H9 (cell line): ENCODE measurements around the gene SYS1. TPM values are rescaled to one million over a fixed set of nuclear protein-coding genes. Genes with fewer than 3 reads are reported as not detected.
A peak's percentile ranks its signal among the peaks of the same experiment; 100 is the strongest.

ENCODE experiments used
- DNase-seq: peaks from one replicate; pipeline ENCODE4 v3.0.0-alpha.2; 2017
- H2AFZ ChIP-seq: one replicate; pipeline ENCODE4 v1.6.1; 2013; ENCODE audit warnings: mild to moderate bottlenecking, low read length, control low read depth, moderate library complexity
- H2AK5ac ChIP-seq: 2 replicates; pipeline ENCODE4 v1.6.1; 2013; ENCODE audit warnings: low read length, control low read depth, mixed read lengths; ENCODE audit not compliant: insufficient read length
- H2BK120ac ChIP-seq: one replicate; pipeline ENCODE4 v1.6.1; 2013; ENCODE audit warnings: low read depth, mild to moderate bottlenecking, low read length, control low read depth, inconsistent platforms; ENCODE audit not compliant: poor library complexity, severe bottlenecking
- H2BK12ac ChIP-seq: 2 replicates; pipeline ENCODE4 v1.6.1; 2013; ENCODE audit warnings: low read length, control low read depth, mixed read lengths, low read depth; ENCODE audit not compliant: insufficient read length
- H2BK15ac ChIP-seq: 2 replicates; pipeline ENCODE4 v1.6.1; 2013; ENCODE audit warnings: low read depth, low read length, control low read depth
- H2BK20ac ChIP-seq: one replicate; pipeline ENCODE4 v1.6.1; 2013; ENCODE audit warnings: low read depth, mild to moderate bottlenecking, low read length, control low read depth, inconsistent platforms; ENCODE audit not compliant: poor library complexity, severe bottlenecking
- H2BK5ac ChIP-seq: 2 replicates; pipeline ENCODE4 v1.6.1; 2013; ENCODE audit warnings: low read length, control low read depth, mixed read lengths; ENCODE audit not compliant: insufficient read length
- H3K14ac ChIP-seq: 2 replicates; pipeline ENCODE4 v1.6.1; 2013; ENCODE audit warnings: low read length, control low read depth; ENCODE audit not compliant: insufficient read depth
- H3K18ac ChIP-seq: 2 replicates; pipeline ENCODE4 v1.6.1; 2013; ENCODE audit warnings: low read depth, mild to moderate bottlenecking, mixed read lengths, low read length, control low read depth; ENCODE audit not compliant: insufficient read length
- H3K23ac ChIP-seq: 2 replicates; pipeline ENCODE4 v1.6.1; 2013; ENCODE audit warnings: low read length, control low read depth, mixed read lengths, low read depth; ENCODE audit not compliant: insufficient read length
- H3K23me2 ChIP-seq: 2 replicates; pipeline ENCODE4 v1.6.1; 2013; ENCODE audit warnings: low read depth, mild to moderate bottlenecking, mixed read lengths, low read length, control low read depth; ENCODE audit not compliant: insufficient read length, poor library complexity, severe bottlenecking
- H3K27ac ChIP-seq: 2 replicates; pipeline ENCODE4 v1.5.1; 2013; ENCODE audit warnings: low read length, control low read depth, mixed read lengths, low read depth; ENCODE audit not compliant: insufficient read length
- H3K27me3 ChIP-seq: 2 replicates; pipeline ENCODE4 v1.6.1; 2013; ENCODE audit warnings: low read length, control low read depth, inconsistent platforms; ENCODE audit not compliant: insufficient read depth
- H3K4ac ChIP-seq: 2 replicates; pipeline ENCODE4 v1.6.1; 2013; ENCODE audit warnings: low read depth, mild to moderate bottlenecking, control low read depth, inconsistent platforms, low read length, moderate library complexity
- H3K4me1 ChIP-seq: 2 replicates; pipeline ENCODE4 v1.6.1; 2013; ENCODE audit warnings: low read length, control low read depth, inconsistent platforms; ENCODE audit not compliant: insufficient read depth
- H3K4me2 ChIP-seq: 2 replicates; pipeline ENCODE4 v1.6.1; 2013; ENCODE audit warnings: low read length, control low read depth, mixed read lengths; ENCODE audit not compliant: insufficient read length, insufficient read depth
- H3K56ac ChIP-seq: 2 replicates; pipeline ENCODE4 v1.6.1; 2013; ENCODE audit warnings: low read depth, mild to moderate bottlenecking, mixed read lengths, low read length, control low read depth; ENCODE audit not compliant: insufficient read length
- H3K79me1 ChIP-seq: 2 replicates; pipeline ENCODE4 v1.6.1; 2013; ENCODE audit warnings: low read depth, mild to moderate bottlenecking, moderate library complexity, low read length, control low read depth, inconsistent platforms; ENCODE audit not compliant: insufficient read depth, poor library complexity, severe bottlenecking
- H3K79me2 ChIP-seq: 2 replicates; pipeline ENCODE4 v1.6.1; 2013; ENCODE audit warnings: low read length, control low read depth, inconsistent platforms; ENCODE audit not compliant: insufficient read depth
- H3K9ac ChIP-seq: 2 replicates; pipeline ENCODE4 v1.6.1; 2013; ENCODE audit warnings: low read length, control low read depth, mixed read lengths; ENCODE audit not compliant: insufficient read length; ENCODE audit errors: extremely low read depth
- H3K9me3 ChIP-seq: one replicate; pipeline ENCODE4 v1.6.1; 2013; ENCODE audit warnings: low read depth, low read length, inconsistent platforms; ENCODE audit not compliant: control insufficient read depth
- H3T11ph ChIP-seq: one replicate; pipeline ENCODE4 v1.6.1; 2013; ENCODE audit warnings: mild to moderate bottlenecking, low read length, control low read depth, inconsistent platforms
- H4K20me1 ChIP-seq: one replicate; pipeline ENCODE4 v1.6.1; 2013; ENCODE audit not compliant: control insufficient read depth, insufficient read length, insufficient read depth
- H4K5ac ChIP-seq: 2 replicates; pipeline ENCODE4 v1.6.1; 2013; ENCODE audit warnings: low read depth, mild to moderate bottlenecking, mixed read lengths, low read length, control low read depth; ENCODE audit not compliant: insufficient read length
- H4K8ac ChIP-seq: replicated peaks from 2 replicates; pipeline ENCODE4 v1.6.1; 2013; ENCODE audit warnings: low read length, control low read depth, mixed read lengths, low read depth; ENCODE audit not compliant: insufficient read length
- H4K91ac ChIP-seq: 2 replicates; pipeline ENCODE4 v1.6.1; 2013; ENCODE audit warnings: low read depth, mild to moderate bottlenecking, moderate library complexity, mixed read lengths, low read length, control low read depth; ENCODE audit not compliant: insufficient read length
- H3K27ac Mint-ChIP-seq, 3 experiments: 2 replicates in 2 of 3; 3 replicates in 1 of 3; pipeline ENCODE4 v1.8.0; 2020 to 2021; ENCODE audit warnings: mixed read lengths in 3 of 3, mild to moderate bottlenecking in 1 of 3, moderate library complexity in 1 of 3
- H3K27me3 Mint-ChIP-seq: 2 replicates; pipeline ENCODE4 v1.8.0; 2021; ENCODE audit warnings: low read depth, mild to moderate bottlenecking, moderate library complexity, mixed read lengths
- H3K36me3 Mint-ChIP-seq, 3 experiments: 2 replicates in 2 of 3; 3 replicates in 1 of 3; pipeline ENCODE4 v1.8.0; 2020 to 2021; ENCODE audit warnings: low read depth in 3 of 3, mixed read lengths in 3 of 3; ENCODE audit not compliant: insufficient read depth in 1 of 3
- H3K4me1 Mint-ChIP-seq, 2 experiments: 2 replicates each; pipeline ENCODE4 v1.8.0; 2020; ENCODE audit warnings: mixed read lengths in 2 of 2
- H3K4me3 Mint-ChIP-seq, 2 experiments: 2 replicates in 1 of 2; 3 replicates in 1 of 2; pipeline ENCODE4 v1.8.0; 2020 to 2021; ENCODE audit warnings: mild to moderate bottlenecking in 2 of 2, mixed read lengths in 2 of 2, moderate library complexity in 1 of 2
- H3K9me3 Mint-ChIP-seq, 2 experiments: 2 replicates in 1 of 2; 3 replicates in 1 of 2; pipeline ENCODE4 v1.8.0; 2020; ENCODE audit warnings: mild to moderate bottlenecking in 2 of 2, mixed read lengths in 2 of 2, moderate library complexity in 1 of 2
- CTCF ChIP-seq: fragments of 200-600 bp; sonication (generic); conservative IDR thresholded peaks from 3 replicates; pipeline ENCODE4 v1.8.0; 2021; ENCODE audit warnings: antibody characterized with exemption, mild to moderate bottlenecking
- WGBS: extraction: QIAGEN DNeasy Blood & Tissue Kit; methylation state at CpG from one replicate; pipeline ENCODE4 v1.1.7; 2013; ENCODE audit warnings: missing lambda C conversion rate, low lambda C conversion rate, mixed read lengths; ENCODE audit not compliant: insufficient read length; ENCODE audit errors: extremely low coverage; 5-methylcytosine and 5-hydroxymethylcytosine counted together
- total RNA-seq: library from RNA; stranded (reverse); gene quantifications from 2 replicates; pipeline ENCODE4 v1.2.1, GENCODE V29; 2021

The SYS1 gene
- total RNA-seq, 1 experiment from 2014 or later = 21.0 TPM

- no peak overlapping the region for H2BK5ac ChIP-seq
- no peak overlapping the region for H4K91ac ChIP-seq
- Mint-ChIP-seq H3K27me3 (peaks cover 18% of the 10 kb centered on the region), H3K27ac (no peak overlapping the region), H3K4me1 (peaks cover 15 to 18% of the 10 kb centered on the region in 2 experiments), H3K36me3 (peaks cover 0 to 6% (median 0%) of the 10 kb centered on the region in 3 experiments; a peak in 3 of 7 replicates), H3K4me3 (peak overlapping the region; percentile 67 to 81), H3K9me3 (no peaks in the 10 kb centered on the region)
- no peak overlapping the region for H2BK12ac ChIP-seq
- no peaks in the 10 kb centered on the region for H3K79me1 ChIP-seq
- H3K23me2 ChIP-seq = peaks cover 11% of the 10 kb centered on the region
- peak; percentile 92 for TF ChIP-seq CTCF
- DNase-seq = peak; percentile 90
- H4K8ac ChIP-seq = no peak overlapping the region
- no peak overlapping the region for H3K23ac ChIP-seq
- no peak overlapping the region for H3K9ac ChIP-seq
- H3K56ac ChIP-seq = no peak overlapping the region
- H4K5ac ChIP-seq = no peak overlapping the region
- H2BK120ac ChIP-seq = no peak overlapping the region
- no peaks in the 10 kb centered on the region for H3K4me1 ChIP-seq
- no peak overlapping the region for H3K4ac ChIP-seq
- H2BK15ac ChIP-seq = no peak overlapping the region
- no peaks in the 10 kb centered on the region for H3K79me2 ChIP-seq
- H3K27ac ChIP-seq = no peak overlapping the region
- H3K27me3 ChIP-seq = peaks cover 2% of the 10 kb centered on the region; the same call in 1 of the 2 replicates
- H4K20me1 ChIP-seq = no peaks in the 10 kb centered on the region
- H3K18ac ChIP-seq = peak overlapping the region; percentile 38
- H3T11ph ChIP-seq = no peak overlapping the region
- H2AFZ ChIP-seq = no peak overlapping the region
- H2BK20ac ChIP-seq = no peak overlapping the region
- H3K4me2 ChIP-seq = peak overlapping the region; percentile 90
- no peaks in the 10 kb centered on the region for H3K9me3 ChIP-seq
- H2AK5ac ChIP-seq = no peak overlapping the region
- 0 out of 2 replicates have a peak overlapping the region, but pooled peaks have one; percentile 27 for H3K14ac ChIP-seq
- no CpG with 5 or more reads among the region's 38 CpGs for WGBS
Measured at GRCh38 chr20:45373353-45374100, 10.6 kb downstream of the SYS1 start.
